Mammary epithelial cell (primary cell): Measurements from ENCODE around the gene TMC5.

ENCODE experiments used
- EZH2 ChIP-seq: IDR thresholded peaks from 2 replicates; pipeline ENCODE4 v1.6.1; 2012; ENCODE audit warnings: low read length, inconsistent platforms, borderline replicate concordance
- TF ChIP-seq, protein P1 (sequence below), 2 donors: IDR thresholded peaks in 1 of 2; conservative IDR thresholded peaks in 1 of 2; 2 replicates each; pipeline ENCODE4 v1.5.1; 2011 to 2012; ENCODE audit warnings: inconsistent platforms in 2 of 2, low read length in 2 of 2, mild to moderate bottlenecking in 2 of 2, control low read depth in 1 of 2, low read depth in 1 of 2; ENCODE audit not compliant: insufficient read depth in 1 of 2; ENCODE audit errors: extremely low read depth in 1 of 2

GRCh38 chr16:19439483-19439882, 21.8 kb downstream of the TMC5 start:
- TF ChIP-seq, protein P1, sequence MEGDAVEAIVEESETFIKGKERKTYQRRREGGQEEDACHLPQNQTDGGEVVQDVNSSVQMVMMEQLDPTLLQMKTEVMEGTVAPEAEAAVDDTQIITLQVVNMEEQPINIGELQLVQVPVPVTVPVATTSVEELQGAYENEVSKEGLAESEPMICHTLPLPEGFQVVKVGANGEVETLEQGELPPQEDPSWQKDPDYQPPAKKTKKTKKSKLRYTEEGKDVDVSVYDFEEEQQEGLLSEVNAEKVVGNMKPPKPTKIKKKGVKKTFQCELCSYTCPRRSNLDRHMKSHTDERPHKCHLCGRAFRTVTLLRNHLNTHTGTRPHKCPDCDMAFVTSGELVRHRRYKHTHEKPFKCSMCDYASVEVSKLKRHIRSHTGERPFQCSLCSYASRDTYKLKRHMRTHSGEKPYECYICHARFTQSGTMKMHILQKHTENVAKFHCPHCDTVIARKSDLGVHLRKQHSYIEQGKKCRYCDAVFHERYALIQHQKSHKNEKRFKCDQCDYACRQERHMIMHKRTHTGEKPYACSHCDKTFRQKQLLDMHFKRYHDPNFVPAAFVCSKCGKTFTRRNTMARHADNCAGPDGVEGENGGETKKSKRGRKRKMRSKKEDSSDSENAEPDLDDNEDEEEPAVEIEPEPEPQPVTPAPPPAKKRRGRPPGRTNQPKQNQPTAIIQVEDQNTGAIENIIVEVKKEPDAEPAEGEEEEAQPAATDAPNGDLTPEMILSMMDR (conservative IDR thresholded peaks at IDR 0.05 in 1 of 2, IDR thresholded peaks at IDR 0.05 in 1 of 2; ENCODE audit: extremely low read depth in 1 of 2, insufficient read depth in 1 of 2, low read depth in 1 of 2, low read length in 2 of 2): no peak
- TF ChIP-seq EZH2: no peak
